ENCODE results near the gene ARHGDIG. TPM values are rescaled to one million over a fixed set of nuclear protein-coding genes. Genes with fewer than 3 reads are reported as not detected.
A peak's percentile ranks its signal among the peaks of the same experiment; 100 is the strongest.
"Not testable (repeated sequence)": the region's sequence is repeated elsewhere in the genome, so short reads cannot be mapped to it uniquely, and the experiment has no call there.

The ARHGDIG gene
- total RNA-seq, 2 experiments from 2014 or later: 0.42 TPM; not detected in 1

- DNase-seq: no peak
- H3K27ac Mint-ChIP-seq: peak overlapping the region; percentile 86
- peaks cover 29% of the 10 kb centered on the region for H3K4me1 Mint-ChIP-seq (ENCODE audit: low read depth)
- intact Hi-C loops (cut with DNase I, micrococcal nuclease): no loop called here
- no peaks in the 10 kb centered on the region for H3K27me3 ChIP-seq (ENCODE audit: control insufficient read depth in 1 of 2, insufficient read depth in 2 of 2, low read length in 2 of 2)
- peaks cover 29% of the 10 kb centered on the region for H3K36me3 Mint-ChIP-seq (ENCODE audit: low read depth)
- no peak for TF ChIP-seq CTCF (IDR thresholded peaks at IDR 0.05)
- ChIA-PET POLR2A (interaction anchor here (1.0 to 4.3 kb wide), 3 partner anchors 19 to 202 kb away, joined by 3 to 29 read pairs (median 10); partner anchors contain the start of genes FAM234A and LUC7L), CTCF (no interaction called here)
- peaks cover 8% of the 10 kb centered on the region for H3K36me3 ChIP-seq (ENCODE audit: insufficient read depth, low read length)
- H3K9me3 ChIP-seq (ENCODE audit: control insufficient read depth in 1 of 2, insufficient read depth in 1 of 2, low read length in 2 of 2): no peaks in the 10 kb centered on the region
- H3K9me3 Mint-ChIP-seq: no peaks in the 10 kb centered on the region
- peaks cover 35% of the 10 kb centered on the region for H3K4me1 ChIP-seq (ENCODE audit: insufficient read depth, low read length)
- H3K4me3 Mint-ChIP-seq: peak overlapping the region; percentile 82
- ATAC-seq (ENCODE audit: poor library complexity): no peak
- no peak overlapping the region for H3K27ac ChIP-seq (ENCODE audit: low read depth in 1 of 2, low read length in 2 of 2)
- H3K4me3 ChIP-seq (ENCODE audit: low read length): no peak overlapping the region
- H3K27me3 Mint-ChIP-seq: no peaks in the 10 kb centered on the region
These were observed 25.9 kb upstream of the ARHGDIG start for GRCh38 chr16:254461-254860.

- no peak overlapping the region for H3K27ac ChIP-seq (ENCODE audit: low read depth in 1 of 2, low read length in 2 of 2)
These were observed 25.2 kb upstream of the ARHGDIG start for GRCh38 chr16:255183-255582.

GRCh38 chr16:258091-258490 lies 22.3 kb upstream of the ARHGDIG start:
- peaks cover 43% of the 10 kb centered on the region for H3K36me3 Mint-ChIP-seq (ENCODE audit: low read depth)
- H3K4me3 Mint-ChIP-seq; H3K4me3 ChIP-seq (ENCODE audit: low read length); ATAC-seq (ENCODE audit: poor library complexity); H3K27me3 Mint-ChIP-seq; H3K9me3 Mint-ChIP-seq; intact Hi-C loops (cut with DNase I, micrococcal nuclease); CTCF ChIA-PET; POLR2A ChIA-PET; H3K27ac Mint-ChIP-seq; H3K9me3 ChIP-seq (ENCODE audit: control insufficient read depth in 1 of 2, insufficient read depth in 1 of 2, low read length in 2 of 2); H3K27ac ChIP-seq (ENCODE audit: low read depth in 1 of 2, low read length in 2 of 2); H3K27me3 ChIP-seq (ENCODE audit: control insufficient read depth in 1 of 2, insufficient read depth in 2 of 2, low read length in 2 of 2); DNase-seq: not testable (repeated sequence)
- peaks cover 22% of the 10 kb centered on the region for H3K36me3 ChIP-seq (ENCODE audit: insufficient read depth, low read length)
- H3K4me1 ChIP-seq (ENCODE audit: insufficient read depth, low read length): peaks cover 20% of the 10 kb centered on the region
- peaks cover 20% of the 10 kb centered on the region for H3K4me1 Mint-ChIP-seq (ENCODE audit: low read depth)

More at GRCh38 chr16:255183-255582, 25.2 kb upstream of the ARHGDIG start:
- no peak overlapping the region for H3K27ac Mint-ChIP-seq
- intact Hi-C loops (cut with DNase I, micrococcal nuclease): no loop called here
- Histone ChIP-seq H3K4me1 (ENCODE audit: insufficient read depth, low read length) (peaks cover 35% of the 10 kb centered on the region), H3K9me3 (ENCODE audit: control insufficient read depth in 1 of 2, insufficient read depth in 1 of 2, low read length in 2 of 2) (no peaks in the 10 kb centered on the region), H3K27me3 (ENCODE audit: control insufficient read depth in 1 of 2, insufficient read depth in 2 of 2, low read length in 2 of 2) (no peaks in the 10 kb centered on the region), H3K36me3 (ENCODE audit: insufficient read depth, low read length) (peaks cover 12% of the 10 kb centered on the region), H3K4me3 (ENCODE audit: low read length) (no peak overlapping the region)
- H3K27me3 Mint-ChIP-seq: no peaks in the 10 kb centered on the region
- no peaks in the 10 kb centered on the region for H3K9me3 Mint-ChIP-seq
- ChIA-PET CTCF (no interaction called here), POLR2A (interaction anchor here (4.3 kb wide), 1 partner anchor 20 kb away, joined by 29 read pairs; the partner anchor contains the start of gene FAM234A)
- peak overlapping the region; percentile 58 for H3K4me3 Mint-ChIP-seq
- TF ChIP-seq CTCF (IDR thresholded peaks at IDR 0.05): no peak
- no peak for ATAC-seq (ENCODE audit: poor library complexity)
- H3K36me3 Mint-ChIP-seq (ENCODE audit: low read depth): peaks cover 36% of the 10 kb centered on the region
- H3K4me1 Mint-ChIP-seq (ENCODE audit: low read depth): peaks cover 29% of the 10 kb centered on the region
- DNase-seq: no peak

- ChIA-PET CTCF (no interaction called here), POLR2A (no interaction called here)
- no peaks in the 10 kb centered on the region for H3K27me3 Mint-ChIP-seq
- no peak overlapping the region for H3K4me3 Mint-ChIP-seq
- peaks cover 8% of the 10 kb centered on the region for H3K4me1 ChIP-seq (ENCODE audit: insufficient read depth, low read length)
- peaks cover 30% of the 10 kb centered on the region for H3K36me3 ChIP-seq (ENCODE audit: insufficient read depth, low read length)
- peaks cover 38% of the 10 kb centered on the region for H3K36me3 Mint-ChIP-seq (ENCODE audit: low read depth)
- no peak for ATAC-seq (ENCODE audit: poor library complexity)
- intact Hi-C loops (cut with DNase I, micrococcal nuclease): no loop called here
- H3K9me3 Mint-ChIP-seq: no peaks in the 10 kb centered on the region
- H3K27me3 ChIP-seq (ENCODE audit: control insufficient read depth in 1 of 2, insufficient read depth in 2 of 2, low read length in 2 of 2): no peaks in the 10 kb centered on the region
- TF ChIP-seq CTCF (IDR thresholded peaks at IDR 0.05): no peak
- no peak overlapping the region for H3K4me3 ChIP-seq (ENCODE audit: low read length)
- no peak overlapping the region for H3K27ac ChIP-seq (ENCODE audit: low read depth in 1 of 2, low read length in 2 of 2)
- no peaks in the 10 kb centered on the region for H3K9me3 ChIP-seq (ENCODE audit: control insufficient read depth in 1 of 2, insufficient read depth in 1 of 2, low read length in 2 of 2)
- H3K4me1 Mint-ChIP-seq (ENCODE audit: low read depth): peaks cover 11% of the 10 kb centered on the region
- DNase-seq: no peak
- no peak overlapping the region for H3K27ac Mint-ChIP-seq
These were observed 21.2 kb upstream of the ARHGDIG start for GRCh38 chr16:259226-259625.
